HG02943 (cell line): ENCODE data around the gene SORL1-AS1.
"Not testable (repeated sequence)": the region's sequence is repeated elsewhere in the genome, so short reads cannot be mapped to it uniquely, and the experiment has no call there.

Experiments
- ATAC-seq: cut with Tn5 transposase; IDR thresholded peaks from one replicate; pipeline ENCODE4 v1.9.1; 2021; ENCODE audit warnings: mild to moderate bottlenecking, low read depth, moderate library complexity; ENCODE audit not compliant: unreplicated experiment

The SORL1-AS1 gene

GRCh38 chr11:121431820-121432526, 20.8 kb downstream of the SORL1-AS1 start:
- no peak for ATAC-seq

DNA sequence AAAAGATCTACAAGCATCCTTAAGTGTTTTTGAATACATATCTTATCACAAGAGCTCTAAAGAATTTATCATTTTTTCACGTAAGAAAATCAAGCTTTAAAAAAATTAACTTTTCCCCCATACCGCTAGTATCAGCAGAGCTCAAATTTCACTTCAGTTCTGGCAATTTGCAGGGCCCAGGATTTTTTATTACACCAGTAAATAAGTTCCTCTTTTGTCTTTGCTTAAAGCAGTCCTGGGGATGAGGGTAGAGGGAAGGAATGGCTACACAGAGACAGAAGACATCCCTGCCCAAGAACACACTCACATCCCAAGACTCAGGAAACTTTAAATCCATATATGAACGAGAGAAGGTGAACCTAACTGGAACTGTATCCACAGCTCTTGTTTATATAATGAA, 23.2 kb downstream of the SORL1-AS1 start:
- ATAC-seq: no peak

DNA sequence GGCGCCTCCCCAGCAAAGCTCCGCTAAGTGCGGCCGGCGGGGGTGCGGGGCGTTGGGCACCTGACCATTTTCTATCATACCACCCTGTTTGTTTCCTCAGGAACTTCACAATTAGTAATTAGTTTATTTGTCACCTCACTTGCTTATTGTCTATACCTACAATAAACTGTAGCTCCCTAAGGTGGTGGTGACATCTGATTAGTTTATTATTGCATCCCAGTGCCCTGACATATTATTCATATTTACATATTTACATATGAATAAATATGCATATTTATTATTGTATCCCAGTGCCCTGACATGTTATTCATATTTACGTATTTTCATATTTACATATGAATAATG, 25.4 kb downstream of the SORL1-AS1 start:
- ATAC-seq: no peak

GRCh38 chr11:121426476-121427399, 26.0 kb downstream of the SORL1-AS1 start:
- ATAC-seq: no peak

DNA sequence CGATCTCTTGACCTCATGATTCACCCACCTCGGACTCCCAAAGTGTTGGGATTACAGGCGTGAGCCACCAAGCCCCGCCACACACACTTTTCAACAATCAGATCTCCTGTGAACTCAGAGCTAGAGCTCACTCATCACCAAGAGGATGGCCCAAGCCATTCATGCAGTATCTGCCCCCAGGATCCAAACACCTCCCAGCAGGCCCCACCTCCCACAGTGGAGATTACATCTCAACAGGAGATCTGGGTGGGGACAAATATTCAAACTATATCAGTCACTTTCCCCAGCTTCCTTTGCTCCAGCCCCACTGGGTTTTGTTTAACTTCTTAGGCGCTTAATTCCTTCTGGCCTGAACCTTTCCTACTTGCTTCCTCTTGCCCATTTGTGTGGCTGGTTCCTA, 26.9 kb downstream of the SORL1-AS1 start:
- no peak for ATAC-seq

DNA sequence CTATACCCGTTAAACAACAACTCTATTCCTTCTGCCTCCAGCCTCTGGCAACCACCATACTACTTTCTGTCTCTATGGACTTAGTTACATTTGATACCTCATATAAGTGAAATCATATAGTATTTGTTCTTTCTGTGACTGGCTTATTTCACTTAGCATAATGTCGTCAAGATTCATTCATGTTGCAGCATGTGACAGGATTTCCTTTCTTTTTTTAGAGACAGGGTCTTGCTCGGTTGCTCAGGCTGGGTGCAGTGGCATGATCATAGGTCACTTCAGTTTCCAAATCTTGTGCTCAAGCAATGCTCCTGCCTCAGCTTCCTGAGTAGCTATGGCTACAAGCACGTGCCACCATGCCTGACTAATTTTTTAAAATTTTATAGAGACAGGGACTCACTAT, 30.1 kb downstream of the SORL1-AS1 start:
- ATAC-seq: no peak

DNA sequence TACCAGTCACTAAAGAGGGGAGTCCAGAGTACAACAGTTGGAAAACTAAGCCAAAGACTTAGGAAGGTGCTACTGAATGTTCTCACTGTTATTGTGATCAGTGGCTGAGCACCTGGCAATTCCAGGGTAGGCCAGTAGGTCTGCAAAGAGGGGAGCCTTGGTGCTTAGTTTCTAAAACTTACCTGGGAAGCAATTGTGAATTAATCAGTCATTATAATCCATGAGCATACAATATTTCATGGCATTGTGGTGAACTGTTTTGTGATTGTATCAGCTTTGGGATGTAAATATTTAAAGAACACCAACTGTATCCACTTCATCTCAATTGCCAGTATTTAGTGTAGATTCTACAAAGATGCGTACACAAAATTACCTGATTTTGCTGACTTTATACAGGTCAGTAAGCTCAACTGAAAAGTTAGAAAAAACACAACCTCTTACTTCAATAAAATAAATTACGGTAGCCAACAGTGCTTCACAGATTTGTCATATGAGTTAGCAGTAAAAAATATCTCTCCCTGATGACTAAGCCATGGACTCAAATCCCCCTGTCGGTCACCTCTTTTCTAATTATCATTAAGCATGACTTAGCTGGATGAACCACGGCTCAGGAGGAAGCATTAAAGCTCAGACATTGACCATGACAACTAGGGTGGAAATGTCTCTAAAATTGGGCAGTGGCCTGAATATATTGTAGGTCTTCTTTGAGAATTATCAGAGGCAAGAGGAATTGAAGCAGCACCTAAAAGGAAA, 31.4 kb downstream of the SORL1-AS1 start:
- ATAC-seq: no peak

- ATAC-seq: no peak
Measured at GRCh38 chr11:121420398-121420797, 32.4 kb downstream of the SORL1-AS1 start.

- ATAC-seq: no peak
Measured at GRCh38 chr11:121419836-121420235, 32.9 kb downstream of the SORL1-AS1 start.

- ATAC-seq: peak; percentile 47
Measured at GRCh38 chr11:121418625-121419114, 34.1 kb downstream of the SORL1-AS1 start.

GRCh38 chr11:121417607-121418006, 35.2 kb downstream of the SORL1-AS1 start:
- ATAC-seq: no peak

DNA sequence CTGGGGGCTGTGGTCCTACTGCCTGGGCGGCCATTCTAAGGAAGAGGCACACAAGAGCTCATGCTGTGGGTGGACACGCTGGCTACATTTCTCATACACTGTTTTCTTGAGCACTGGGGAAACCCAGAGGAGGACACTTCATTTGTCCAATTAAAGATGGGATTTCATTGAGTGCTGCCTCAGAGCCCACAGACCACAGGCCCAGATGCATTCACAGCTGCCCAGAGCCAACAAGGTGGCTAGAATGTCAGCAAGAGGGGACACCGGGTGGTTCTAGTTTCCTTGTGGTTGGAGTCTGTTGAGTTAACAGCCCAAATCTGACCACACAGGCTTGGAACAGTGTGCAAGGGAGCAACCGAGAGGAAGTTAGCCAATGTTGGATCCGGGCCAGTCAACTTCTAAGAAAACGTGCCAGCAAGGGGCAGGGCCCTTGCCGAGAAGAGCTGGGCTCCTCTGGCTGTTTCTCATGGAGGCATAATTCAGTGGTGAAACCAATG, 35.7 kb downstream of the SORL1-AS1 start:
- peak; percentile 54 for ATAC-seq

DNA sequence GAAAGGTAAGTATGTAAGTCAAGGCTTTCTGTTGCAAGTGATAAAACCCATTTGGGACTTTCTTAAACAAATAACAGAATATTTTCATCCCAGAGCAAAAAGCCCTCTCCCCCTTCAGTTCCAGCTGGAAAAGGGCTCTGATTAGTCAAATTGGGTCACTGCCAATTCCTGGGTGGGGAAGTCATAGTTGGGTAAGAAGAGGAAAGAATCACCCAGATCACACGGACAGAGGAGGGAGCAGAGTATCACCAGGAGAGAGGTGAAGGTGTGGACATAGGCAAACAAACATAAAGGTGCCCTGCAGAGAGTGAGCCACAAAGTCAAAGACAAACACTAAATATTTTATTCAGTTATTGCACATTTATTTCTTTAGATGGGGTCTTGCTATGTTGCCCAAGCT, 36.9 kb downstream of the SORL1-AS1 start:
- no peak for ATAC-seq

GRCh38 chr11:121414141-121414913, 38.4 kb downstream of the SORL1-AS1 start:
- ATAC-seq: no peak

DNA sequence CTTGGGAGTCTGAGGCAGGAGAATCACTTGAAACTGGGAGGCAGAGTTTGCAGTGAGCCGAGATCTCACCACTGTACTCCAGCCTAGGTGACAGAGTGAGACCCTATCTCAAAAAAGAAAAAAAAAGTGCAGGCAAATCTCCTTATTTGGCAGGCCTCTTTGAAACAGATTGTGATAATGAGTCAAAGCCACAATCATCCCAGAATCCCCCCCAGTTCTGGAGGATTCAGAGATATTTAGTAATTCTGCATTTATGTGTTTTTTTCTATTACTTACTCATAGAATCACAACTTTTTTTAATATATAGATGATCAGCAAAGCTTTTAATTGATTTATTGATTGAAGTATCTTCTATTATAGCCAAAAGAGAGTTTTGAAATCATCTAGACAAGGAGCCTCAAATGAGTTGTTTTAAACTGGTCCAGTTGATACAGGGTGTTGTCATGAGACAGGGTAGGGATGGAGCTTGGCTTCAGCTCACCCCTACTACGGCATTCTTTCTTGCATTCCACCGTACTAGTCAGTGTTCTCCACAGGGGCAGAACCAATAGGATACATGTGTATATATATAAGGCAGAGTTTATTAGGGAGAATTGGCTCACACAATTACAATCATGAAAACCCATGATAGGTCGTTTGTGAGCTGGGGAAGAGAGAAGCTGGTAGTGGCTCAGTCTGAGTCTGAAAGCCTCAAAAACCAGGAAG, 39.9 kb downstream of the SORL1-AS1 start:
- ATAC-seq: no peak

GRCh38 chr11:121412000-121412587, 40.7 kb downstream of the SORL1-AS1 start:
- no peak for ATAC-seq

DNA sequence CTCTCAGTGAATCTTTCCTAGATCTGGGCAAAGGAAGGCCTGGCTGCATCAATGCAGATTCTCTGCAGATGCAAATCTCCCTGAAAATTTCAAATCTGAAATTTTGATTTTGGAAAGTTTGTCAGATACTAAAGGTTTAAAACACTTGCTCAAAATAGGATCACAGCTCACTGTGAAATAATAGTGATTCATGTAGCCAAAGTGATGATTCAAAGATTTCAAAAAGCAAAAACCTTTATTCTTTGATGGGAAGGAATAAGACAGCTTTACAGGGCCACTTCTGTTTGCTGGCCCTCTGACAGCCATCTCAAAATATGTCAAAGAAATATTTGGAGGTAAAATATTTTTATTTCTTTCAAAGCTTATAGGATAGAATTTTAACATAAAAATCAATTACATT, 41.4 kb downstream of the SORL1-AS1 start:
- ATAC-seq: not testable (repeated sequence)

GRCh38 chr11:121410041-121410440, 42.7 kb downstream of the SORL1-AS1 start:
- ATAC-seq: not testable (repeated sequence)

GRCh38 chr11:121408830-121409229, 43.9 kb downstream of the SORL1-AS1 start:
- no peak for ATAC-seq
